ENCODE results near the gene TCEA3.

The TCEA3 gene

DNA sequence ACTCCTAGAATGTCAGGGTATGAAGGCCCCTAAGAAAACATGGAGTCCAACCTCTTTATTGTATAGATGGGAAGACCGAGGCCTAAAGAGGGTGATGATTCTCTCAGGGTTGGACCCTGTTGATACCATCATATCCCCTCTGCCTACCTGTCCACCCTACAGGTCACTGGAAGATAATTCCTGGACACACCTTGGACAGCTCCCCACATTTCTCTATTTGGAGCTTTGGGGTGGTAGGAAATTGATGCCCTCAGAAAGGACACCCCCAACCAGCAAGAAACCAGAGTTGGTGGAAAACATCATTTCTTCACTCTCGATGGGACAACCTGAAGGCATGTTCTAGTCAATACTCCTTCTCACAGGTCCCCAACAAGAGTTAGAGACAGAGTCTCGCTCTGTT, 3.0 kb upstream of the TCEA3 start:
- TF ChIP-seq, protein P1, sequence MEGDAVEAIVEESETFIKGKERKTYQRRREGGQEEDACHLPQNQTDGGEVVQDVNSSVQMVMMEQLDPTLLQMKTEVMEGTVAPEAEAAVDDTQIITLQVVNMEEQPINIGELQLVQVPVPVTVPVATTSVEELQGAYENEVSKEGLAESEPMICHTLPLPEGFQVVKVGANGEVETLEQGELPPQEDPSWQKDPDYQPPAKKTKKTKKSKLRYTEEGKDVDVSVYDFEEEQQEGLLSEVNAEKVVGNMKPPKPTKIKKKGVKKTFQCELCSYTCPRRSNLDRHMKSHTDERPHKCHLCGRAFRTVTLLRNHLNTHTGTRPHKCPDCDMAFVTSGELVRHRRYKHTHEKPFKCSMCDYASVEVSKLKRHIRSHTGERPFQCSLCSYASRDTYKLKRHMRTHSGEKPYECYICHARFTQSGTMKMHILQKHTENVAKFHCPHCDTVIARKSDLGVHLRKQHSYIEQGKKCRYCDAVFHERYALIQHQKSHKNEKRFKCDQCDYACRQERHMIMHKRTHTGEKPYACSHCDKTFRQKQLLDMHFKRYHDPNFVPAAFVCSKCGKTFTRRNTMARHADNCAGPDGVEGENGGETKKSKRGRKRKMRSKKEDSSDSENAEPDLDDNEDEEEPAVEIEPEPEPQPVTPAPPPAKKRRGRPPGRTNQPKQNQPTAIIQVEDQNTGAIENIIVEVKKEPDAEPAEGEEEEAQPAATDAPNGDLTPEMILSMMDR (conservative IDR thresholded peaks at IDR 0.05): no peak
- TF ChIP-seq ZFX (IDR thresholded peaks at IDR 0.05): no peak
- H3K27ac ChIP-seq: no peak overlapping the region

DNA sequence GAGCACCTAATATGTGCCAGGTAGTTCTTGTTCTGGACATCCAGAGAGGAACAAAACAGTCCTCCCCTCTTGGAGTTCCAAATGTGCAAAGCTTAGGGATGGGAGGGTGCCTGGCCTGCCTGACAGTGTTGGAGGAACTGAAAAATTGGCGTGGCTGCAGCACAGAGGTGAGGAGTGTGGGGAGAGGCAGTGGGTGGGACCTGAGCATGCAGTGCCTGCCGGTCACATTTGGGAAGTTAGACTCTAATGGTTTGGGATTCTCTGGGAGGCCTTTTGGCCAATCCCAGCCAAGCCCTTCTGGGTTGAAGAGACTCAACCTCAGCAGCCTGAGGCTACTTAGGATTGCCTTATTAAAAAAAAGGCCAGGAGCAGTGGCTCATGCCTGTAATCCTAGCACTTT, 2.3 kb upstream of the TCEA3 start:
- no peak overlapping the region for H3K27ac ChIP-seq
- no peak for TF ChIP-seq ZFX (IDR thresholded peaks at IDR 0.05)
- TF ChIP-seq, protein P1 (conservative IDR thresholded peaks at IDR 0.05): no peak

DNA sequence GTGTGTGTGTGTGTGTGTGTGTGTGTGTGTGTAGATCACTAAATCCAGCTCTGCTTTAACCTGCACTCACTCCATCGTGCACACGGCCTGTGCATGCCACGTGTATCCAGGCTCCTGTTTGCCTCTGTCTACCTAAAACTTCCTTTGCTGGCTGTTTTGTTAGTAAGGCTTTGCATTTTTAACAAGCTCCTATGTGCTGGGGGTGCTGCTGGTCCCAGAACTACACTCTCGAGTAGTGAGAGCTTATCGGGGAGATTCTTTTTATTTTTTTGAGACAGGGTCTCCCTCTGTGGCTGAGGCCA, 596 bp upstream of the TCEA3 start:
- TF ChIP-seq, protein P1 (conservative IDR thresholded peaks at IDR 0.05): no peak
- no peak for TF ChIP-seq ZFX (IDR thresholded peaks at IDR 0.05)
- peak overlapping the region; percentile 81 for H3K27ac ChIP-seq

DNA sequence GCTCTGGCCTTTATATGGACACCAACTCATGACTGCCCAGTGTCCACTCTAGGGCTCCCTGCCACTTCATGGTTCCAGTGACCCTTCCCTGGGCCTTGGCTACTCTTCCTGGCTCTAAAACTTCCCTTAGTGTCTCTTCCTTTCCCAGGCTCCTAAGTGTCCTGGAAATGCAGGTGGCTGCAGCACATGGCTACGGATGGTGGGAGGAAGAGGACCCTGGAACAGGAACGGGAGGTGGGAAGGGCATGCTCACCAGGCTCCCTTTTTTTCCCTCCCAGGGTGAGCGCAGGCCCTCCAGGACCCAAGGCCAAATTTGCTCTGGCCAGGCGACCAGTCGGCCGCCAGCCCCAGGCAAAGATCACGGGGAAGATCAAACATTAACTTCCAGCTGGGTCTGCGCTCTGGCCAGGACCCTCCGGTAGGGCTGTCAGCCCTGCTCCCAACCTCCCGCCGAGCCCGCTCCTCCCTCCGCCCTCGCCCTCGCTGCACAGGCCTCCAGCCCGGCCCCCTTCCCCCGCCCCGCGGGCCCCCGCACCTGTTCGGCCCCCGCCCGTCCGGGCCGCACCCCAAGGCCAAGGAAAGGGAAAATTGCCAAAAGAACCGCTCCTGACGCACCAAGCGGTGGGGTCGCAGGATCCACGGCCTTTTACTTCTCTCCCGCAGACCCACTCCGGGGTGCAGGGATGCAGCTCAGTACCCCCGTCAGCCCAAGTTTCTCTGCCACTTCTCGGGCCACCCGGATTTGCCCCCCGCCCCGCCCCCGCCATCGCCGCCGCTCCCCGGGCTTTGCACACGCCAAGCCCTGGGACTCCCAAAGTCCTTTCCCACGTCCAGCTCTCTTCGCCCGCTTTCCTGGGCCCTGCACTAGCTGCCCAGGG, 894 bp downstream of the TCEA3 start:
- H3K27ac ChIP-seq: peak overlapping the region; percentile 81
- TF ChIP-seq ZFX (IDR thresholded peaks at IDR 0.05): no peak
- TF ChIP-seq, protein P1 (conservative IDR thresholded peaks at IDR 0.05): no peak

DNA sequence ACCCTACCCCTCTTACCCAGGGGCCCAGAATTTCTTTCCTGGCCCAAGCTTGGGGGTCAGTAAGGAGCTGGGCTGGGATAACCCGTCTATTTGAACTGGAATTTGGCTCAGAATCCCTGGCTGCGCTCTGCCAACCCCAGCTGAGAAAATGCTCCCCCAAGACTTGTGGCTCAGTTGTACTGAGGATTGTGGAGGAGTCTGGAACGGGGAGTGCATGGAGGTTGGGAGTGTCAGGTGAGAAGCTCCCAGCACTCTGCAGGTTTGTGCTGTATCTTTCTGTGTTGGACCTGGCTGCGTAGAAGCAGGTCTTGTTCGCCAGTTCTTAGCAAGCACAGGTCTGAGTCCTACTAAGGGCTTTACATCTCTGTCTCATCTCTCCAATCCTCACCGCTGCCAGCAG, 1.6 kb downstream of the TCEA3 start:
- H3K27ac ChIP-seq: no peak overlapping the region
- TF ChIP-seq ZFX (IDR thresholded peaks at IDR 0.05): no peak
- TF ChIP-seq, protein P1 (conservative IDR thresholded peaks at IDR 0.05): no peak

DNA sequence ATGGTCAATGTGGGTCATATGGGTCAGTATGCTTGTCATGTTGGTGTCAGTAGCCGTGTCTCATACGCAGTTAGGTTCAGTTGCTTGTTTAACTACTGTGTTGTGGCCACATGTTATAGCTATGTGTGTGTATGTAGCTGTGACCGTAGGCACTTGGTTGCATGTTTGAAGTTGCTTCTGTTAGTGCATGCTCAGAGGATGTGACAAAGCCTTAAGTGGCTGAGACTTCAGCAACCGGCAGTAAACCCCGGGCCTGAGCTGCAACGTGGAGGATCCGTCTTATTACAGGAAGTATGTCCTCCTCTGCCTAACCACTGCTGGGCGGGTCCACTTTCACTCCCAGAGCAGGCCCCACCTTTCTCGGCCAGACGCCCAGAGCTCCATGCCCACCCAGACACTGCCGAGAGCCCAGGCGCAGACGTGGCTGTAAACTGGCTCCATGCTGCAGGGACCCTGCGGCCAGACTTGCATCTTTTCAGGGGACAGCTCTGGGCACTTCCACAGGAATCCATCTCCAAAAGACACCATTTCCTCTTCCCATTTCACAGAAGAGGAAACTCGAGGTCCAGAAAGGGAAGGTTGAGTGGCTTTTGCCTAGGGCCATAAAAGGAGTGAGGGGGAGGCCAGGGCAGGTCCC, 2.2 kb downstream of the TCEA3 start:
- TF ChIP-seq ZFX (IDR thresholded peaks at IDR 0.05): no peak
- TF ChIP-seq, protein P1 (conservative IDR thresholded peaks at IDR 0.05): no peak
- H3K27ac ChIP-seq: no peak overlapping the region

DNA sequence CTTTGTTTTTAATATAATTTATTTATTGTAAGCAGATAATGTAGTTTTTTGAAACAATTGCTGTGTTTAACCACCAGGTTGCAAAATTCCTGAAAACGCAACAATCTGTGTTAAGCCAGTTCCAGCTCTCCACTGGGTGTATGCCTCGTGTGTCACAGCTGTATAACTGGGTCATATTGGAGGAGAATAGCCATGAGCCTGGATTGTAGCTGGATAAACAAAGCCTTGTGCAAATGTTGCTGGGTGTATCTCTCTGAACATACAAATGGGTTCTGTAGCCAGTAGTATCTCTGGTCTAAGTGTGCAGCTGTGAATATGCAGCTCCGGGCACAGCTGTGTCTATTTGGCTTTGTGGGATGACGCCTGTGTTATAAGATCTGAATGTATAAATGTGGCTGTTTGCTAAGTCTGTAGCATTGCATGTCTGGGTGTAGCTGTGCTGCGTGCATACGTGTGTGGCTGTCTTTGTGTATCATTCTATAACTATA, 2.8 kb downstream of the TCEA3 start:
- H3K27ac ChIP-seq: no peak overlapping the region

More for the DNA sequence above, 2.8 kb downstream of the TCEA3 start:
- no peak for TF ChIP-seq ZFX (IDR thresholded peaks at IDR 0.05)
- TF ChIP-seq, protein P1 (conservative IDR thresholded peaks at IDR 0.05): no peak
